ENCODE results near the gene SUSD6.

The SUSD6 gene

GRCh38 chr14:69675245-69675583 is 63.8 kb downstream of the SUSD6 start:
- no peak for DNase-seq

DNA sequence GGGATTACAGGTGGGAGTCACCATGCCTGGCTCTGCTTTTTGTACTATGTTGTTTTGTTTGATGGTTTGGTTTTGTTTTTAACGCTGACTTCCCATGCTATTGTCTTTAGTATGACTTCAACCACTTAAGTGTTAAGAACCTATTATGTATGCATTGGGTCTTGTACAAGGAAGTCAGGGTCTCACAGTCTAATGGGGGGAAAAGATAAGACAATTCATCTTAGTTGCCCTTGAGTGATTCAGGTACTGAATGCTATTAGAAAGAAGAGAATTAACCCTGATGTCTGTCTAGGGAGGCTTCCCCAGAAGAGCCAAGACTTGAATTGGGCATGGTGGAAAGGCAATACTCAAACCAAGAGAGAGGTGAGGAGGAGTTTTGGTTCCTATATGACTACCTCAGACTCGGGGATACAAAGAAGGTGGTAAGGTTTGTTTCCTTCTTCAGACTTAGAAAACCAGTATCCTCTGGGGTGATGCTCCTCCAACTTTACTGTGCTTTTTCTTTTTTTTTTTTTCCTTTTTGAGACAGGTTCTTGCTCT is 64.6 kb downstream of the SUSD6 start:
- DNase-seq: no peak

GRCh38 chr14:69676723-69677122 is 65.3 kb downstream of the SUSD6 start:
- DNase-seq: no peak

DNA sequence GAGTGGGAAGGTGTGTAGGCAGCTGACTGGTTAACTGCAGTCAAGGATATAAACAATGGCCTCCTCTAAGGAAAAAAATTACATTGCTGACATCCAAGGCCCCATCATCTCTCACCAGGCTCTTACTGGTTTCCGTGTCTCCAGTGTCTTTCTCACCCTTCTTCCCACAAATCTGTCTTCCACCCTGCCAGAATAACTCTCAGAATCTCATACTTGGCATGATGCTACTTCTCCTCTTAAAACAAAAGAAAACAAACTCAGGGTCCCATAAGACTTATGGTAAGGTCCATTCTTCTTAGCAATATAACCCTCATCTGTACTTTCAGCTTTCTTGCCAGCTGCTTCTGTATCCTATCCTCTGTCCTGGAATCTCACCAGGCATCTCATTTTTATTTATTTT is 68.9 kb downstream of the SUSD6 start:
- DNase-seq: no peak

- DNase-seq: no peak
These were observed 70.7 kb downstream of the SUSD6 start for GRCh38 chr14:69682136-69682535.

GRCh38 chr14:69682621-69683263 is 71.3 kb downstream of the SUSD6 start:
- DNase-seq: no peak

DNA sequence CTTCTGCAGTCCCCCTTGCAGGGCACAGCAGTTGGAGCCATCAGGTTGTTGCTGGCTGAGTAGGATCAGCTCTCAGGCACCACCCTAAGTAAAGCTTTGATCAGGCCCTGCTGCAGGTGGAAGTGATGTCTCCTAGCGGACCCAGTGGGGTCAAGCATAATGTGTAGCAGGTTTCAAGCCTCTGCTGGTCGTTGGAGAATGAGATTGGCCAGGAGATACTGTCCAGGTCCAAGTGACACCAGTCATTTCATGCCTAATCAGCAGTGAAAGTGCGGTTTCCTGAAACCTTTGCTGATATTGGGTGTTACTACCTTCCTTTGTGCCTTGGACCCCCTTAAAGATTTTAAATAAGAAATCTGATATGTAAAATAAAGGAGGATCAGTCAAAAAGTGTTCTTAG is 72.6 kb downstream of the SUSD6 start:
- DNase-seq: no peak

GRCh38 chr14:69684461-69685217 is 73.2 kb downstream of the SUSD6 start:
- DNase-seq: no peak

DNA sequence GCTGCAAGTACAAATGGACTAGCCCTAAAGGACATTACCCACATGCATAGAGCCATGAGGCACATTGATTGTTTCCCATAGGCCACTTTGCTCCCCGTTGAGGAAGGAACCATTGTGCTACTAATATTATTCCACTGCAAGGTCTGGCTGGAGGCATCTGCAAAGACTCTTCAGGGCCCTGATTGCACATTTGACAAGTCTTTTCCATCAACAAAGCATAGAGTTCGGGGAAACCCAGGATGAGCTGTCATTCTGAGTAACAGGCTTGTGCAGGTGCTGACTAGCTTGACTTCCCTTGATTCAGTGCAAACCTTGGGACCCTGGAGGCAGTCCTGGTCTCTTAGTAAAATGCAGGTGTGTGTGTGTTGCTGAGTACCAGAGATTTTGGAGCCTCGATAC is 73.8 kb downstream of the SUSD6 start:
- no peak for DNase-seq

DNA sequence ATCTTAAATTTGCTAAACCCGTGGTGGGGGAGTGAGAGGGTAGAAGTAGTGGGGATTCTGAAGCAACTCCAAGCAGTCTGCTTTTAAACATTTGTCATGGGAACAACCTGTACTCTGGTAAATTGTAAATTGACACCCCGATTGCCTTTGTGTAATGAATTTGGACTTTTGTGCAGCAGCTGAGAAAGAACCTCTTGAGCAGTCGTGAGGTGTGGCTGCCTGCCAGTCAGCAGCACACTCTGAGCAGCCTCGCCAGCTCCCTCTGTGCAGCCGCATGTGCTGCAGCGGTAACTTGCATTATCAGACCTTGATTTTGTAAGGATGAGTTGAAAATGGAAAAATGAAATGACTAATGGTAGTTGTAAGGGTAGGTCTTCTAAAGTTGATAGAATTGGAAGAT is 74.3 kb downstream of the SUSD6 start:
- peak; percentile 68 for DNase-seq

DNA sequence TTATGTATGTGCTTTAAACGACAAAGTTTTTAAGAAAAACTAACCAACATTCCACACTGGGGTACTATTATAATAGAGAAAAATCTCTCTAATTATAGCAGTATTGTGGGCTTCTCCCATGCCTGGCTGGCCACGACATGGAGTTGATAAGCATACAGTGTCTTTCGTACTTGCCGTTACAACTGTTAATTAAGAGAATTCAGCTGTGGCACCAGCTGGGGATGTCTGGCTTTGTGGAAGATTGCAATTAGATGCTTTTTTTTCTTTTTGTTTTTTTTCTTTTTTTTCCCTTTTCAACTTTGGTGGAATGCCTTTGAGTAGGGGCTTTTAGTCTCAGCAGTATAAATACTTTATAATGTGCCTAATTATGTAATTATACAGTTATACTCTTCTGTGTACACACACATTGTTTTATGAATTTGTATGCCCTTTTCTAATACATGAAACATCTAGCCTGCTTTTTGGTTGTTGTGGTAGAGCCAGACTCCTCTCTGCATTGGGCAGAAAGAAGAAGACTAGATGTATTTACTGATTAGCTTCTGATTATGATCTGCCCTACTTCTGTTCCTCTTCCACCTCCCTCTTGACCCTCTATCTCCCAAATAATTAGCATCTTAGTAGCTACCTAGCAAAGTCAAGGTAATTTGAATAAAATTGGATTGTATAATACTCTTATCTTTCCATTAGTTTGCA is 76.4 kb downstream of the SUSD6 start:
- no peak for DNase-seq

GRCh38 chr14:69688299-69688649 is 76.9 kb downstream of the SUSD6 start:
- no peak for DNase-seq

DNA sequence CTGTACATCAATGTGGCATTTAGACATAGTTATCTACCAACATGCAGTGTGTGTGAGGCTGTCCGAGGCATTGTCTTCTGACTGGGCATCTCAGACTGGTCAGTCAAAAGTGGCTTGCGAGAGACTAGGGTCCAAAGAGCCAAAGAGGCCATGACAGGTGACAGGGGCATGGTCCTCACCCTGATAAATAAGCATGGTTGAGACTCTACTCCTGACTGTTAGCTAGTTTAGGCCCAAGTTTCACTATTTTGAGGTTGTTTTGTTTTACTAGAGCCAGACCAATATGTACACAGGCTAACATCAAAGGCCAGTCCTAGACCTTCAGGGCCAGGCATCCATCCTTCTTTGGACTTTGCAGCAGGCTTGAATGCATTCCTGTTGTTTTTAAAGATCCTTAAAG is 78.6 kb downstream of the SUSD6 start:
- no peak for DNase-seq

DNA sequence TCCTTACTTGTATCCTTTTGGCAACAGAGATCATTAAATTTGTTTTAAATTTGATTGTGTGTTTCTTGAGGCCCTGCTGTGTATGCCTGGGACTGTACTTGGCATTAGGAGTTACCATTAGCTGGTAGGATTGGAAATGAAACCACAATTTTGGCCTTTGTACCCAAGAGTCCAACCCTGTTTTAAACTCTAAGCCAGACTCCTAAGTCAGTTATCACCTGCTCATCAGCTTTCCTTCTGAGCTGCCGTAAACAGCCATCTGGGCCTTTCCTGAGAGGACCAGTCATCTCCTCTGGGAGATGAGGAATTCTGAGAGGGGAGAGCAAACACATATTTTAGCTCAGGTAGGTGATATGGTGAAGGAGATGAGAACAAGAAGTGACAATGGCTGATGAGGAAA is 81.2 kb downstream of the SUSD6 start:
- no peak for DNase-seq

DNA sequence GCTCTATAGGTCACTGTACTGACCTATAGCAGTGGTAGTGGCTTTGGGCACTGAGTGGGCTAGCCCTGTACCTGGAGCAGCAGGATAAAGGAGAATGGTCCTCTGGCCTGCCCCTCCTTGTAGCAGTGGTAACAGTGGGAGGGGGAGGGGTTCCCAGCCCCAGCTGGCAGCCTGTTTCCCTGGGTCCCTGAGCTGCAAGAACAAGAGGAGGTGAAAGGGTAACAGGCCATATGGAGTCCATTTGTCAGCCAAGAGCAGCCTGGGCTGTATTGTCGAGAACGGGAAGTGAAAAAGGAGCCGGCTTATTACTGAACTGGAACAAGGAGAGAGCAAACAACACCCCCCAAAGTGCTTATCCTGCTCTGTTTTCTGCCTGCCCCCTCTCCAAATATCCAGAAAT is 81.7 kb downstream of the SUSD6 start:
- DNase-seq: peak; percentile 71

DNA sequence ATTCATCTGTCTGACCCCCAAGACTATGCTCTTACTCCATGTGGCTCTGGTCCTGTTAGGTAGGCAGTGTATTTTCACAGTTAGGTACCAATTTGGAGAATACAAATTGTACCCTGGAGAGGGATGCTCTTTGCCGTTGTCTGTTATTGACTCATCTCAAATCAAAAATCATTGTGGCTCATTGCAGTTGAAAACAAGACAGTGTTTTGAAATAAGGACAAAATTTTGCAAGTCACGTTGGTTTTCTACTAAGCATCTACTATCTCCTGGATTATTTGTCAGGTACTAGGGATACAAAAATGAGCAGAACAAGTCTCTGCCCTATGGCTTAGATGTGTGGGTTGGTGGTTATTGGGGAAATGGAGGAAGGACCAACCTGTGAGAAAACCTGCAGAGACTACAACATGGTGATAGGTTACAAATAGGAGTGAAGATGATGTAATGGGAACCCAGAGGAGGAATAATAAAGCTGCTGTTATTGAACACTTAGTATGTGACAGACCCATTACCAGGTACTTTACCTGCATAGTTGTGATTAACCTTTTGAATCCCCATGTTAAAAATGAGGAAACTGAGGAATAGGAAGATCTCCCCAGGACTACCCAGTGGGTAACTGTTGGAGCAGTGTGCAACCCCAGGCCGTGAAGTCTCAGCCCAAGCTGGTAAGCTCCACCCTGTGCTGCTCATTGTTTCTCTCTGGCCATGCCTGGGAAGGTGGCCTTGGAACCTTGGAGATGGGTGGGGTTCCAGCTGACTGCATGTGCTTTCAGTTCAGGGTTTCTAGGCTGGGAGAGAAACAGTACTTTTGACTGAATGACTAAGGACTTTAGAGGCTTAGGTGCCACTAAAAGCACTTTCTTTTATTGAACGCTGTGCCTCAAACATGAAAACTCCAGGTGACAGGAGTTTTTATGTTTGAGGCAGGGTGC is 82.7 kb downstream of the SUSD6 start:
- no peak for DNase-seq

- DNase-seq: no peak
These were observed 83.4 kb downstream of the SUSD6 start for GRCh38 chr14:69694730-69695281.

- DNase-seq: peak; percentile 71
These were observed 84.2 kb downstream of the SUSD6 start for GRCh38 chr14:69695322-69696203.

GRCh38 chr14:69696204-69696527 is 84.8 kb downstream of the SUSD6 start:
- DNase-seq: no peak

GRCh38 chr14:69696633-69697557 is 85.5 kb downstream of the SUSD6 start:
- peak; percentile 50 for DNase-seq

- DNase-seq: no peak
These were observed 87.2 kb downstream of the SUSD6 start for GRCh38 chr14:69698572-69698971.
